BE2C (cell line): ENCODE measurements around the gene PPFIA3.

Source experiments
- DNase-seq: peaks from one replicate; pipeline ENCODE4 v3.0.0-alpha.2; 2020
- H3K27me3 ChIP-seq: fragments of 250-450 bp; sonication (Bioruptor Pico); 2 replicates; pipeline ENCODE4 v1.5.1; 2020; ENCODE audit warnings: mild to moderate bottlenecking
- H3K36me3 ChIP-seq: fragments of 250-450 bp; sonication (Bioruptor Pico); 2 replicates; pipeline ENCODE4 v1.5.1; 2020; ENCODE audit warnings: mild to moderate bottlenecking
- H3K4me1 ChIP-seq: fragments of 250-450 bp; sonication (Bioruptor Pico); 2 replicates; pipeline ENCODE4 v1.5.1; 2020
- H3K4me3 ChIP-seq: 2 replicates; pipeline ENCODE4 v1.5.1; 2011; ENCODE audit warnings: low read depth, low read length
- H3K9me3 ChIP-seq: fragments of 250-450 bp; sonication (Bioruptor Pico); 2 replicates; pipeline ENCODE4 v1.5.1; 2020
- TF ChIP-seq, protein P1 (sequence below): IDR thresholded peaks from 2 replicates; pipeline ENCODE4 v1.5.1; 2012; ENCODE audit warnings: mild to moderate bottlenecking, low read depth, low read length

The PPFIA3 gene

DNA sequence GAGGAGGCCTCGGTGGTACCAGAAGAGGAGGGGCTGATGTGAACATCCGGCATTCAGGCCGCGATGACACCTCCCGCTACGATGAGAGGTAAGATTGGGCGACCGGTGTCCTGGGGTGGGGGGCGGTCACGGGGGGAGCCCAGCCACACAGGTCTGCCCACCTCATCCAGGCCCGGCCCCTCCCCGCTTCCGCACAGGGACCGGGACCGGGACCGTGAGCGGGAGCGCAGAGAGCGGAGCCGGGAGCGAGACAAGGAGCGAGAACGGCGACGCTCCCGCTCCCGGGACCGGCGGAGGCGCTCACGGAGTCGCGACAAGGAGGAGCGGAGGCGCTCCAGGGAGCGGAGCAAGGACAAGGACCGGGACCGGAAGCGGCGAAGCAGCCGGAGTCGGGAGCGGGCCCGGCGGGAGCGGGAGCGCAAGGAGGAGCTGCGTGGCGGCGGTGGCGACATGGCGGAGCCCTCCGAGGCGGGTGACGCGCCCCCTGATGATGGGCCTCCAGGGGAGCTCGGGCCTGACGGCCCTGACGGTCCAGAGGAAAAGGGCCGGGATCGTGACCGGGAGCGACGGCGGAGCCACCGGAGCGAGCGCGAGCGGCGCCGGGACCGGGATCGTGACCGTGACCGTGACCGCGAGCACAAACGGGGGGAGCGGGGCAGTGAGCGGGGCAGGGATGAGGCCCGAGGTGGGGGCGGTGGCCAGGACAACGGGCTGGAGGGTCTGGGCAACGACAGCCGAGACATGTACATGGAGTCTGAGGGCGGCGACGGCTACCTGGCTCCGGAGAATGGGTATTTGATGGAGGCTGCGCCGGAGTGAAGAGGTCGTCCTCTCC, 11.5 kb upstream of the PPFIA3 start:
- H3K9me3 ChIP-seq, result no peaks in the 10 kb centered on the region
- no peak for DNase-seq
- H3K4me3 ChIP-seq, result no peak overlapping the region
- H3K4me1 ChIP-seq, result peaks cover 20% of the 10 kb centered on the region
- TF ChIP-seq, protein P1, sequence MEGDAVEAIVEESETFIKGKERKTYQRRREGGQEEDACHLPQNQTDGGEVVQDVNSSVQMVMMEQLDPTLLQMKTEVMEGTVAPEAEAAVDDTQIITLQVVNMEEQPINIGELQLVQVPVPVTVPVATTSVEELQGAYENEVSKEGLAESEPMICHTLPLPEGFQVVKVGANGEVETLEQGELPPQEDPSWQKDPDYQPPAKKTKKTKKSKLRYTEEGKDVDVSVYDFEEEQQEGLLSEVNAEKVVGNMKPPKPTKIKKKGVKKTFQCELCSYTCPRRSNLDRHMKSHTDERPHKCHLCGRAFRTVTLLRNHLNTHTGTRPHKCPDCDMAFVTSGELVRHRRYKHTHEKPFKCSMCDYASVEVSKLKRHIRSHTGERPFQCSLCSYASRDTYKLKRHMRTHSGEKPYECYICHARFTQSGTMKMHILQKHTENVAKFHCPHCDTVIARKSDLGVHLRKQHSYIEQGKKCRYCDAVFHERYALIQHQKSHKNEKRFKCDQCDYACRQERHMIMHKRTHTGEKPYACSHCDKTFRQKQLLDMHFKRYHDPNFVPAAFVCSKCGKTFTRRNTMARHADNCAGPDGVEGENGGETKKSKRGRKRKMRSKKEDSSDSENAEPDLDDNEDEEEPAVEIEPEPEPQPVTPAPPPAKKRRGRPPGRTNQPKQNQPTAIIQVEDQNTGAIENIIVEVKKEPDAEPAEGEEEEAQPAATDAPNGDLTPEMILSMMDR, result no peak
- H3K27me3 ChIP-seq, result no peaks in the 10 kb centered on the region
- peaks cover 75% of the 10 kb centered on the region for H3K36me3 ChIP-seq

DNA sequence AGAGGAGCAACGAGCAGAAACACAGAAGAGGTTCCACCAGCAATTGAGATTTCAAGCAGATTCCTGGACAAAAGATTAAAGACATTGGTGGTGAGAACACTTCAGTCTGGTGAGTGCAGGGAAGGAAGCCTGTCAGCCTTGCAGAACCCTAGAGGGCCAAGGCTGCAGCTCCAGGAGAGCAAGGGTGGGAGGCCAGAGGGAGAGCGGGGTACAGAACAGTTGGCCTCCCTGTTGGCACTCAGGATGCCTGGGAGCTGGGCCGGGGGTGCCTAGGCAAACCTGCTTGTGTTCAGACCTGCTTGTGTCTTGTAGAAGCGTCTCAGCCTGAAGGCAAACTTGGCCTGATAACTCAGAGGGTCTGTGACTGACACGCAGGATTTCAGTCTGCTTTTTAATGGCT, 10.3 kb upstream of the PPFIA3 start:
- TF ChIP-seq, protein P1, result no peak
- DNase-seq, result no peak
- H3K27me3 ChIP-seq, result no peaks in the 10 kb centered on the region
- H3K9me3 ChIP-seq, result no peaks in the 10 kb centered on the region
- peaks cover 63% of the 10 kb centered on the region for H3K36me3 ChIP-seq
- H3K4me3 ChIP-seq, result no peak overlapping the region
- H3K4me1 ChIP-seq, result peaks cover 17% of the 10 kb centered on the region

DNA sequence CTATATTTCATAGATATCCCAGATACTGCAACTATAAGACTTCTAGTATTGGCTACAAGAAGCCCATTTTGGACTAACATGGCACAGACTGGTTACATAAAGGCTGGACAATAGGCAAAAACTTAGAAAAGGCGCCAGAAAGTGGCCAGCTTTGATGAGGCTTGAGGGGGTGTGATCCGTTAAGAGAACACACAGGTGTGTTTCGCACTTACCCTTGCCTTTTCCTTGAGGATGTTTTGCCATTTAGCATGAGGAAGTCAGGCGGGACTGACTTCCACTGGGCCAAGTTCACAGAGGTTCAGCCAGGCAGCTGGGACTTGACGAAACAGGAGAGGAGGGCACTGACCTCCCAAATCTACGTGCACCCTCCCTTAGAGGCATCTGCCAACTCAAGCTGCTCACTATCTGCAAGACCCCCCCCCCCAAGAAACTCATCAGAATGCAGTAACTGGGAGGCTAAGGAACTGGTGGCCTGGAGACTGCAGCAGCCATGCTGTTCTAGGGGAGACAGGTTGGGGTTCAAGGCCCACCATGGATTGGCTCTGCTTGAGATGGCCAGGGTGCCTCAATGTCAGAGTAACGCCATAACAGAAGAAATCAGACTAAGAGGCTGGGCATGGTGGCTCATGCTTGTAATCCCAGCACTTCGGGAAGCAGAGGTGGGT, 9.6 kb upstream of the PPFIA3 start:
- H3K4me1 ChIP-seq, result peaks cover 15% of the 10 kb centered on the region
- H3K4me3 ChIP-seq, result no peak overlapping the region
- no peaks in the 10 kb centered on the region for H3K27me3 ChIP-seq
- no peaks in the 10 kb centered on the region for H3K9me3 ChIP-seq
- DNase-seq, result no peak
- TF ChIP-seq, protein P1, result no peak
- H3K36me3 ChIP-seq, result peaks cover 56% of the 10 kb centered on the region

DNA sequence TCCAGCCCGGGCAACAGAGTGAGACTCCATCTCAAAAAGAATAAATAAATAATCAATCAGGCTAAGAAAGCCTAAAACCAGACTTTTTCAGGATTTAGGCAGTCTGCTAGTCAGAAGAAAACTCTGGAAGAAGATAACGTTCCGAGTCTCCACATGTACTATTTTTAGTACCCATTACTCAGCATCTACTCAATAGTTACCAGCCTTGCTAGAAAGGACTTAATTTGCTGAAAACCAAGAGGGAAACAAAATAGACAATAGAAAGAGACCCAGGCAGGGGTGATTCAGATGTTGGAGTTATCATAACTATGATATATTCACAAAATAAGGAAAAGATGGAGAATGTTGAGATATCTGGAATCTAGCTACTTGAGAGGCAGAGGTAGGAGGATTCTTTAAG, 8.8 kb upstream of the PPFIA3 start:
- H3K27me3 ChIP-seq, result no peaks in the 10 kb centered on the region
- no peaks in the 10 kb centered on the region for H3K9me3 ChIP-seq
- H3K4me1 ChIP-seq, result peaks cover 12% of the 10 kb centered on the region
- DNase-seq, result no peak
- peaks cover 48% of the 10 kb centered on the region for H3K36me3 ChIP-seq
- TF ChIP-seq, protein P1, result no peak
- H3K4me3 ChIP-seq, result no peak overlapping the region

DNA sequence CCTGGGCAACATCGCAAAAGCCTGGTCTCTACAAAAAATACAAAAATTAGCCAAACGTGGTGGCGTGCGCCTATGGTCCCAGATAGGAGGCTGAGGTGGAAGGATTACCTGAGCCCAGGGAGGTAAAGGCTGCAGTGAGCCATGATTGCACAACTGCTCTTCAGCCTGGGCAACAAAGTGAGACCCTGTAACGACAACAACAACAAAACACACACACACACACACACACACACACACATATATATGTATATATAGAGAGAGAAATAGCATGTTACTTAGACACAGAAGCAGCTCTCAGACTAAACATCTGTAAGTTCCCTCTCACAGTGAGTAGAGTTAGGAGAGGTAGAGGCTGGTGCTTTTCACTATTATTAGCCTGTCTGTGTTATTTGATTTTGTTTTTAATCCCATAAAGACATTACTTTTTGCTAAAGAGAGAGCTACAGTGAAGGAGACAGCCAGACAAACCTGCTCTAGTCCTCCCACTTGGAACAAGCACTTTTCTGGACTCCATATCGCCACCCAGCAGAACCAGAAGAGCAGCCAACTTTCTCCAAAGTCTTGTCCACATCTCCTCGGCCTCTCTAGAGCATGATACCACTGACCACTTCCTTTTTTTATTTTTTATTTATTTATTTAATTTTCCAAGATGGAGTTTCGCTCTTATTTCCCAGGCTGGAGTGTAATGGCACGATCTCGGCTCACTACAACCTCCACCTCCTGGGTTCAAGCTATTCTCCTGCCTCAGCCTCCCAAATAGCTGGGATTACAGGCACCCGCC, 7.9 kb upstream of the PPFIA3 start:
- peaks cover 39% of the 10 kb centered on the region for H3K36me3 ChIP-seq
- DNase-seq, result no peak
- H3K27me3 ChIP-seq, result no peaks in the 10 kb centered on the region
- no peak overlapping the region for H3K4me3 ChIP-seq
- TF ChIP-seq, protein P1, result no peak
- no peaks in the 10 kb centered on the region for H3K9me3 ChIP-seq
- H3K4me1 ChIP-seq, result peaks cover 6% of the 10 kb centered on the region
